H9 (cell line): ENCODE measurements around the gene CDH3. TPM values are rescaled to one million over a fixed set of nuclear protein-coding genes. Genes with fewer than 3 reads are reported as not detected.

ENCODE experiments used
- DNase-seq: peaks from one replicate; pipeline ENCODE4 v3.0.0-alpha.2; 2017
- H2AFZ ChIP-seq: one replicate; pipeline ENCODE4 v1.6.1; 2013; ENCODE audit warnings: mild to moderate bottlenecking, low read length, control low read depth, moderate library complexity
- H2AK5ac ChIP-seq: 2 replicates; pipeline ENCODE4 v1.6.1; 2013; ENCODE audit warnings: low read length, control low read depth, mixed read lengths; ENCODE audit not compliant: insufficient read length
- H2BK120ac ChIP-seq: one replicate; pipeline ENCODE4 v1.6.1; 2013; ENCODE audit warnings: low read depth, mild to moderate bottlenecking, low read length, control low read depth, inconsistent platforms; ENCODE audit not compliant: poor library complexity, severe bottlenecking
- H2BK12ac ChIP-seq: 2 replicates; pipeline ENCODE4 v1.6.1; 2013; ENCODE audit warnings: low read length, control low read depth, mixed read lengths, low read depth; ENCODE audit not compliant: insufficient read length
- H2BK15ac ChIP-seq: 2 replicates; pipeline ENCODE4 v1.6.1; 2013; ENCODE audit warnings: low read depth, low read length, control low read depth
- H2BK20ac ChIP-seq: one replicate; pipeline ENCODE4 v1.6.1; 2013; ENCODE audit warnings: low read depth, mild to moderate bottlenecking, low read length, control low read depth, inconsistent platforms; ENCODE audit not compliant: poor library complexity, severe bottlenecking
- H2BK5ac ChIP-seq: 2 replicates; pipeline ENCODE4 v1.6.1; 2013; ENCODE audit warnings: low read length, control low read depth, mixed read lengths; ENCODE audit not compliant: insufficient read length
- H3K14ac ChIP-seq: 2 replicates; pipeline ENCODE4 v1.6.1; 2013; ENCODE audit warnings: low read length, control low read depth; ENCODE audit not compliant: insufficient read depth
- H3K18ac ChIP-seq: 2 replicates; pipeline ENCODE4 v1.6.1; 2013; ENCODE audit warnings: low read depth, mild to moderate bottlenecking, mixed read lengths, low read length, control low read depth; ENCODE audit not compliant: insufficient read length
- H3K23ac ChIP-seq: 2 replicates; pipeline ENCODE4 v1.6.1; 2013; ENCODE audit warnings: low read length, control low read depth, mixed read lengths, low read depth; ENCODE audit not compliant: insufficient read length
- H3K23me2 ChIP-seq: 2 replicates; pipeline ENCODE4 v1.6.1; 2013; ENCODE audit warnings: low read depth, mild to moderate bottlenecking, mixed read lengths, low read length, control low read depth; ENCODE audit not compliant: insufficient read length, poor library complexity, severe bottlenecking
- H3K27ac ChIP-seq: 2 replicates; pipeline ENCODE4 v1.5.1; 2013; ENCODE audit warnings: low read length, control low read depth, mixed read lengths, low read depth; ENCODE audit not compliant: insufficient read length
- H3K27me3 ChIP-seq: 2 replicates; pipeline ENCODE4 v1.6.1; 2013; ENCODE audit warnings: low read length, control low read depth, inconsistent platforms; ENCODE audit not compliant: insufficient read depth
- H3K4ac ChIP-seq: 2 replicates; pipeline ENCODE4 v1.6.1; 2013; ENCODE audit warnings: low read depth, mild to moderate bottlenecking, control low read depth, inconsistent platforms, low read length, moderate library complexity
- H3K4me1 ChIP-seq: 2 replicates; pipeline ENCODE4 v1.6.1; 2013; ENCODE audit warnings: low read length, control low read depth, inconsistent platforms; ENCODE audit not compliant: insufficient read depth
- H3K4me2 ChIP-seq: 2 replicates; pipeline ENCODE4 v1.6.1; 2013; ENCODE audit warnings: low read length, control low read depth, mixed read lengths; ENCODE audit not compliant: insufficient read length, insufficient read depth
- H3K56ac ChIP-seq: 2 replicates; pipeline ENCODE4 v1.6.1; 2013; ENCODE audit warnings: low read depth, mild to moderate bottlenecking, mixed read lengths, low read length, control low read depth; ENCODE audit not compliant: insufficient read length
- H3K79me1 ChIP-seq: 2 replicates; pipeline ENCODE4 v1.6.1; 2013; ENCODE audit warnings: low read depth, mild to moderate bottlenecking, moderate library complexity, low read length, control low read depth, inconsistent platforms; ENCODE audit not compliant: insufficient read depth, poor library complexity, severe bottlenecking
- H3K79me2 ChIP-seq: 2 replicates; pipeline ENCODE4 v1.6.1; 2013; ENCODE audit warnings: low read length, control low read depth, inconsistent platforms; ENCODE audit not compliant: insufficient read depth
- H3K9ac ChIP-seq: 2 replicates; pipeline ENCODE4 v1.6.1; 2013; ENCODE audit warnings: low read length, control low read depth, mixed read lengths; ENCODE audit not compliant: insufficient read length; ENCODE audit errors: extremely low read depth
- H3K9me3 ChIP-seq: one replicate; pipeline ENCODE4 v1.6.1; 2013; ENCODE audit warnings: low read depth, low read length, inconsistent platforms; ENCODE audit not compliant: control insufficient read depth
- H3T11ph ChIP-seq: one replicate; pipeline ENCODE4 v1.6.1; 2013; ENCODE audit warnings: mild to moderate bottlenecking, low read length, control low read depth, inconsistent platforms
- H4K20me1 ChIP-seq: one replicate; pipeline ENCODE4 v1.6.1; 2013; ENCODE audit not compliant: control insufficient read depth, insufficient read length, insufficient read depth
- H4K5ac ChIP-seq: 2 replicates; pipeline ENCODE4 v1.6.1; 2013; ENCODE audit warnings: low read depth, mild to moderate bottlenecking, mixed read lengths, low read length, control low read depth; ENCODE audit not compliant: insufficient read length
- H4K8ac ChIP-seq: replicated peaks from 2 replicates; pipeline ENCODE4 v1.6.1; 2013; ENCODE audit warnings: low read length, control low read depth, mixed read lengths, low read depth; ENCODE audit not compliant: insufficient read length
- H4K91ac ChIP-seq: 2 replicates; pipeline ENCODE4 v1.6.1; 2013; ENCODE audit warnings: low read depth, mild to moderate bottlenecking, moderate library complexity, mixed read lengths, low read length, control low read depth; ENCODE audit not compliant: insufficient read length
- H3K27ac Mint-ChIP-seq, 3 experiments: 2 replicates in 2 of 3; 3 replicates in 1 of 3; pipeline ENCODE4 v1.8.0; 2020 to 2021; ENCODE audit warnings: mixed read lengths in 3 of 3, mild to moderate bottlenecking in 1 of 3, moderate library complexity in 1 of 3
- H3K27me3 Mint-ChIP-seq: 2 replicates; pipeline ENCODE4 v1.8.0; 2021; ENCODE audit warnings: low read depth, mild to moderate bottlenecking, moderate library complexity, mixed read lengths
- H3K36me3 Mint-ChIP-seq, 3 experiments: 2 replicates in 2 of 3; 3 replicates in 1 of 3; pipeline ENCODE4 v1.8.0; 2020 to 2021; ENCODE audit warnings: low read depth in 3 of 3, mixed read lengths in 3 of 3; ENCODE audit not compliant: insufficient read depth in 1 of 3
- H3K4me1 Mint-ChIP-seq, 2 experiments: 2 replicates each; pipeline ENCODE4 v1.8.0; 2020; ENCODE audit warnings: mixed read lengths in 2 of 2
- H3K4me3 Mint-ChIP-seq, 2 experiments: 2 replicates in 1 of 2; 3 replicates in 1 of 2; pipeline ENCODE4 v1.8.0; 2020 to 2021; ENCODE audit warnings: mild to moderate bottlenecking in 2 of 2, mixed read lengths in 2 of 2, moderate library complexity in 1 of 2
- H3K9me3 Mint-ChIP-seq, 2 experiments: 2 replicates in 1 of 2; 3 replicates in 1 of 2; pipeline ENCODE4 v1.8.0; 2020; ENCODE audit warnings: mild to moderate bottlenecking in 2 of 2, mixed read lengths in 2 of 2, moderate library complexity in 1 of 2
- WGBS: extraction: QIAGEN DNeasy Blood & Tissue Kit; methylation state at CpG from one replicate; pipeline ENCODE4 v1.1.7; 2013; ENCODE audit warnings: missing lambda C conversion rate, low lambda C conversion rate, mixed read lengths; ENCODE audit not compliant: insufficient read length; ENCODE audit errors: extremely low coverage; 5-methylcytosine and 5-hydroxymethylcytosine counted together
- total RNA-seq: library from RNA; stranded (reverse); gene quantifications from 2 replicates; pipeline ENCODE4 v1.2.1, GENCODE V29; 2021
- TF ChIP-seq, protein P1 (sequence below): fragments of 200-600 bp; sonication (generic); conservative IDR thresholded peaks from 3 replicates; pipeline ENCODE4 v1.8.0; 2021; ENCODE audit warnings: antibody characterized with exemption, mild to moderate bottlenecking

CDH3 gene
- total RNA-seq, 1 experiment from 2014 or later = 97.2 TPM

DNA sequence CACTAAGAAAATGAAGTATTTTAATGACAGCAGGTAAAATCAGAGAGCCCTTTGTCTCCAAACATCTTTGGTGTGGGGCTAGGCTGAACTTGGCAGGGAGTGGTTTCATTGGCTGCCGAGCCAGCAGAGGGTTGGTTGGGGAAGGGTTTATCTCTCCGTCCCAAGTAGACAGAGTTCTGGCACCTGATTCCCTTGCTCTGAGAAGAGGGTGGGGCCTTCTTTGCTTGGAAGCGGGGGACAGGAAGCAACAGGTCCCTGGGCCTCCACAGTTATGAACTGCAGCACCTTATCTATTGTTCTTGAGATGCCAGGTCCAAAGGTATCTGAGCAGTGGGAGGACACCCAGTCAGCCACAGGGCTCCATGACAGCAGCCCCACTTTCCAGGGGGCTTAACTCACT lies 79.7 kb downstream of the CDH3 start:
- Histone ChIP-seq H3K27me3 (no peaks in the 10 kb centered on the region), H4K8ac (no peak overlapping the region), H3K9ac (no peak overlapping the region), H3K56ac (no peak overlapping the region), H4K91ac (no peak overlapping the region), H2AK5ac (no peak overlapping the region), H3K23me2 (no peaks in the 10 kb centered on the region), H4K5ac (no peak overlapping the region), H3K14ac (no peak overlapping the region), H3K27ac (no peak overlapping the region), H2AFZ (no peak overlapping the region), H3K79me1 (no peaks in the 10 kb centered on the region), H3K4me2 (no peak overlapping the region), H2BK5ac (no peak overlapping the region), H3K4ac (no peak overlapping the region), H2BK20ac (no peak overlapping the region), H3T11ph (no peak overlapping the region), H4K20me1 (no peaks in the 10 kb centered on the region), H2BK15ac (no peak overlapping the region), H3K23ac (no peak overlapping the region), H3K9me3 (no peaks in the 10 kb centered on the region), H2BK12ac (no peak overlapping the region), H2BK120ac (no peak overlapping the region), H3K18ac (no peak overlapping the region), H3K79me2 (no peaks in the 10 kb centered on the region), H3K4me1 (no peaks in the 10 kb centered on the region)
- no peak overlapping the region for H3K27ac Mint-ChIP-seq
- H3K27me3 Mint-ChIP-seq = peaks cover 1% of the 10 kb centered on the region; the same call in 1 of the 2 replicates
- H3K4me1 Mint-ChIP-seq = no peaks in the 10 kb centered on the region
- DNase-seq = no peak
- no peaks in the 10 kb centered on the region for H3K9me3 Mint-ChIP-seq
- no peak overlapping the region for H3K4me3 Mint-ChIP-seq
- no CpG with 5 or more reads among the region's 3 CpGs for whole genome bisulfite sequencing
- TF ChIP-seq, protein P1, sequence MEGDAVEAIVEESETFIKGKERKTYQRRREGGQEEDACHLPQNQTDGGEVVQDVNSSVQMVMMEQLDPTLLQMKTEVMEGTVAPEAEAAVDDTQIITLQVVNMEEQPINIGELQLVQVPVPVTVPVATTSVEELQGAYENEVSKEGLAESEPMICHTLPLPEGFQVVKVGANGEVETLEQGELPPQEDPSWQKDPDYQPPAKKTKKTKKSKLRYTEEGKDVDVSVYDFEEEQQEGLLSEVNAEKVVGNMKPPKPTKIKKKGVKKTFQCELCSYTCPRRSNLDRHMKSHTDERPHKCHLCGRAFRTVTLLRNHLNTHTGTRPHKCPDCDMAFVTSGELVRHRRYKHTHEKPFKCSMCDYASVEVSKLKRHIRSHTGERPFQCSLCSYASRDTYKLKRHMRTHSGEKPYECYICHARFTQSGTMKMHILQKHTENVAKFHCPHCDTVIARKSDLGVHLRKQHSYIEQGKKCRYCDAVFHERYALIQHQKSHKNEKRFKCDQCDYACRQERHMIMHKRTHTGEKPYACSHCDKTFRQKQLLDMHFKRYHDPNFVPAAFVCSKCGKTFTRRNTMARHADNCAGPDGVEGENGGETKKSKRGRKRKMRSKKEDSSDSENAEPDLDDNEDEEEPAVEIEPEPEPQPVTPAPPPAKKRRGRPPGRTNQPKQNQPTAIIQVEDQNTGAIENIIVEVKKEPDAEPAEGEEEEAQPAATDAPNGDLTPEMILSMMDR = no peak
- no peaks in the 10 kb centered on the region; a peak in 3 of 7 replicates for H3K36me3 Mint-ChIP-seq
